H1 (cell line): ENCODE data around the gene SPARC. TPM values are rescaled to one million over a fixed set of nuclear protein-coding genes. Genes with fewer than 3 reads are reported as not detected.

Experiments used
- CTCF ChIA-PET: fragments of 300-600 bp; sonication (Branson Sonifier 250); formaldehyde crosslinking; loops from one replicate; lab custom pipeline; 2021; ENCODE audit not compliant: partially characterized antibody; lab: Charles Lee
- POLR2A ChIA-PET: fragments of 300-600 bp; sonication (Branson Sonifier 250); formaldehyde crosslinking; loops from one replicate; lab custom pipeline; 2021; ENCODE audit warnings: inconsistent platforms; ENCODE audit not compliant: partially characterized antibody; lab: Charles Lee
- DNase-seq, 2 experiments: peaks; one replicate each; pipeline versions ENCODE4 v3.0.0 to v3.0.0-alpha.2; 2010 to 2022; ENCODE audit warnings: low spot score in 2 of 2, low read depth in 1 of 2, mixed read lengths in 1 of 2
- FAIRE-seq: peaks from 2 replicates; lab custom pipeline; 2011; peaks lifted over from hg19 to GRCh38; lab: Jason Lieb, UNC
- H2AFZ ChIP-seq: 2 replicates; pipeline ENCODE4 v1.8.1; 2012; ENCODE audit warnings: low read length, inconsistent platforms
- H2AK5ac ChIP-seq: 2 replicates; pipeline ENCODE4 v1.6.1; 2013; ENCODE audit warnings: low read depth, low read length
- H2BK120ac ChIP-seq: replicated peaks from 2 replicates; pipeline ENCODE3; 2013; ENCODE audit warnings: low read depth, low read length, inconsistent platforms
- H2BK12ac ChIP-seq: 2 replicates; pipeline ENCODE4 v1.6.1; 2013; ENCODE audit warnings: low read depth, low read length
- H2BK15ac ChIP-seq: 2 replicates; pipeline ENCODE4 v1.6.1; 2013; ENCODE audit warnings: low read length
- H2BK20ac ChIP-seq: 2 replicates; pipeline ENCODE4 v1.6.1; 2013; ENCODE audit warnings: low read length
- H2BK5ac ChIP-seq: 2 replicates; pipeline ENCODE4 v1.6.1; 2013; ENCODE audit warnings: low read depth, low read length
- H3K14ac ChIP-seq: 2 replicates; pipeline ENCODE4 v1.6.1; 2013; ENCODE audit warnings: inconsistent platforms; ENCODE audit not compliant: insufficient read length
- H3K18ac ChIP-seq: 2 replicates; pipeline ENCODE4 v1.6.1; 2013; ENCODE audit warnings: low read length; ENCODE audit errors: extremely low read depth
- H3K23ac ChIP-seq: 2 replicates; pipeline ENCODE4 v1.6.1; 2013; ENCODE audit warnings: inconsistent platforms; ENCODE audit not compliant: insufficient read length
- H3K23me2 ChIP-seq: 2 replicates; pipeline ENCODE4 v1.6.1; 2013; ENCODE audit warnings: low read depth, low read length
- H3K27ac ChIP-seq: 2 replicates; pipeline ENCODE4 v1.6.1; 2011; ENCODE audit warnings: low read depth, low read length, inconsistent platforms
- H3K27me3 ChIP-seq, 4 experiments: replicated peaks in 1 of 4; 1 replicate in 1 of 4; 2 replicates in 3 of 4; pipeline versions ENCODE4 v1.6.1 to v1.8.1; 2011 to 2013; ENCODE audit warnings: low read length in 3 of 4, mild to moderate bottlenecking in 3 of 4, inconsistent platforms in 2 of 4, mixed read lengths in 2 of 4, moderate library complexity in 1 of 4; ENCODE audit not compliant: control insufficient read depth in 3 of 4, insufficient read depth in 3 of 4; ENCODE audit errors: extremely low read depth in 1 of 4
- H3K36me3 ChIP-seq, 4 experiments: 2 replicates each; pipeline versions ENCODE4 v1.6.1 to v1.8.1; 2011 to 2013; ENCODE audit warnings: mild to moderate bottlenecking in 4 of 4, low read length in 3 of 4, moderate library complexity in 2 of 4, control low read depth in 1 of 4, inconsistent platforms in 1 of 4; ENCODE audit not compliant: insufficient read depth in 4 of 4, control insufficient read depth in 2 of 4
- H3K4ac ChIP-seq: replicated peaks from 2 replicates; pipeline ENCODE3; 2013; ENCODE audit warnings: low read length, low read depth, mixed read lengths, inconsistent platforms; ENCODE audit not compliant: insufficient read length
- H3K4me1 ChIP-seq, 4 experiments: replicated peaks in 1 of 4; 1 replicate in 1 of 4; 2 replicates in 3 of 4; pipeline versions ENCODE4 v1.6.1 to v1.8.1; 2011 to 2013; ENCODE audit warnings: low read length in 3 of 4, inconsistent platforms in 2 of 4, mixed read lengths in 1 of 4; ENCODE audit not compliant: insufficient read depth in 4 of 4, control insufficient read depth in 3 of 4
- H3K4me2 ChIP-seq, 2 experiments: 2 replicates each; pipeline versions ENCODE4 v1.6.1 to v1.8.1; 2011 to 2013; ENCODE audit warnings: low read depth in 2 of 2, low read length in 2 of 2, control low read depth in 1 of 2, inconsistent platforms in 1 of 2, mild to moderate bottlenecking in 1 of 2; ENCODE audit not compliant: insufficient read depth in 1 of 2
- H3K4me3 ChIP-seq, 4 experiments: fragments of 200-600, 300-600 bp in 1 of 4; sonication (generic), shearing (Covaris generic), sonication (Bioruptor Twin) in 1 of 4; 2 replicates each; pipeline versions ENCODE4 v1.5.1 to v1.8.1; 2011 to 2016; ENCODE audit warnings: low read length in 4 of 4, low read depth in 3 of 4, control low read depth in 2 of 4, inconsistent platforms in 2 of 4, mild to moderate bottlenecking in 2 of 4, mixed read lengths in 1 of 4, moderate library complexity in 1 of 4; ENCODE audit not compliant: insufficient read depth in 2 of 4; ENCODE audit errors: extremely low read depth in 1 of 4
- H3K56ac ChIP-seq: replicated peaks from 2 replicates; pipeline ENCODE3; 2013; ENCODE audit warnings: low read depth, mild to moderate bottlenecking, mixed read lengths, low read length, inconsistent platforms; ENCODE audit not compliant: insufficient read length
- H3K79me1 ChIP-seq: 2 replicates; pipeline ENCODE4 v1.6.1; 2013; ENCODE audit warnings: low read depth, low read length, control low read depth
- H3K79me2 ChIP-seq, 2 experiments: 2 replicates each; pipeline versions ENCODE4 v1.6.1 to v1.8.1; 2012 to 2013; ENCODE audit warnings: low read length in 2 of 2, mild to moderate bottlenecking in 2 of 2, inconsistent platforms in 1 of 2; ENCODE audit not compliant: insufficient read depth in 2 of 2, control insufficient read depth in 1 of 2
- H3K9ac ChIP-seq, 4 experiments: replicated peaks in 1 of 4; 1 replicate in 1 of 4; 2 replicates in 3 of 4; pipeline versions ENCODE4 v1.6.1 to v1.8.1; 2011 to 2013; ENCODE audit warnings: low read depth in 3 of 4, low read length in 3 of 4, control low read depth in 2 of 4, mild to moderate bottlenecking in 2 of 4, moderate library complexity in 2 of 4, inconsistent platforms in 1 of 4; ENCODE audit errors: extremely low read depth in 1 of 4
- H3K9me3 ChIP-seq, 2 experiments: 2 replicates each; pipeline versions ENCODE4 v1.6.1 to v1.8.1; 2012 to 2013; ENCODE audit warnings: mild to moderate bottlenecking in 2 of 2, moderate library complexity in 2 of 2, control low read depth in 1 of 2, inconsistent platforms in 1 of 2, low read depth in 1 of 2, low read length in 1 of 2, mixed read lengths in 1 of 2; ENCODE audit not compliant: insufficient read depth in 2 of 2
- H4K20me1 ChIP-seq, 2 experiments: replicated peaks in 1 of 2; 2 replicates each; pipeline versions ENCODE3 to v1.8.1; 2011 to 2013; ENCODE audit warnings: inconsistent platforms in 2 of 2, low read length in 2 of 2, mild to moderate bottlenecking in 1 of 2; ENCODE audit not compliant: insufficient read depth in 2 of 2, control insufficient read depth in 1 of 2
- H4K5ac ChIP-seq: 2 replicates; pipeline ENCODE4 v1.6.1; 2013; ENCODE audit warnings: low read length, low read depth, mixed read lengths, inconsistent platforms; ENCODE audit not compliant: insufficient read length
- H4K8ac ChIP-seq: 2 replicates; pipeline ENCODE4 v1.8.0; 2013; ENCODE audit warnings: mild to moderate bottlenecking, moderate library complexity, low read length, inconsistent platforms; ENCODE audit not compliant: insufficient read depth; ENCODE audit errors: extremely low read depth
- H4K91ac ChIP-seq: replicated peaks from 2 replicates; pipeline ENCODE3; 2013; ENCODE audit warnings: low read length, mixed read lengths, inconsistent platforms; ENCODE audit not compliant: insufficient read length
- BRCA1 ChIP-seq: IDR thresholded peaks from 2 replicates; pipeline ENCODE4 v1.6.1; 2012; ENCODE audit warnings: low read depth, low read length, improper control_type of control experiment
- CBX5 ChIP-seq: fragments of 300-800, 300-1000 bp; sonication (generic); IDR thresholded peaks from 2 replicates; pipeline ENCODE4 v1.7.1; 2016; ENCODE audit warnings: antibody characterized with exemption, low read length, low read depth
- E2F6 ChIP-seq: IDR thresholded peaks from 2 replicates; pipeline ENCODE4 v1.6.1; 2012; ENCODE audit warnings: inconsistent platforms
- JUND ChIP-seq: IDR thresholded peaks from 2 replicates; pipeline ENCODE4 v1.6.1; 2011; ENCODE audit warnings: mild to moderate bottlenecking, improper control_type of control experiment, low read length
- NANOG ChIP-seq: IDR thresholded peaks from 2 replicates; pipeline ENCODE4 v1.6.1; 2011; ENCODE audit warnings: low read length, low read depth, mild to moderate bottlenecking, inconsistent platforms; ENCODE audit not compliant: insufficient read depth, poor library complexity, severe bottlenecking
- PHF8 ChIP-seq: fragments of 200-600 bp; sonication (generic); conservative IDR thresholded peaks from 2 replicates; pipeline ENCODE4 v1.7.1; 2012; ENCODE audit warnings: low read depth, mild to moderate bottlenecking, inconsistent platforms, low read length, moderate library complexity
- SAP30 ChIP-seq: fragments of 300-600 bp; sonication (generic); IDR thresholded peaks from 2 replicates; pipeline ENCODE4 v1.7.1; 2012; ENCODE audit warnings: low read length, moderate library complexity, mild to moderate bottlenecking, inconsistent platforms; ENCODE audit not compliant: insufficient read depth, insufficient replicate concordance
- SP4 ChIP-seq: IDR thresholded peaks from 2 replicates; pipeline ENCODE4 v1.6.1; 2012; ENCODE audit warnings: low read length, inconsistent platforms
- TEAD4 ChIP-seq: IDR thresholded peaks from 2 replicates; pipeline ENCODE4 v1.6.1; 2012; ENCODE audit warnings: low read depth, low read length, inconsistent platforms, mixed read lengths
- USF2 ChIP-seq: IDR thresholded peaks from 2 replicates; pipeline ENCODE4 v1.6.1; 2011; ENCODE audit warnings: low read length, improper control_type of control experiment
- WGBS, 2 experiments: shearing (Covaris generic) in 1 of 2; methylation state at CpG; one replicate each; pipeline versions ENCODE4 v1.1.6 to v1.1.7; 2013 to 2015; ENCODE audit warnings: low lambda C conversion rate in 2 of 2, mixed read lengths in 2 of 2, inconsistent platforms in 1 of 2, low coverage in 1 of 2, missing lambda C conversion rate in 1 of 2; ENCODE audit not compliant: insufficient replicate concordance in 2 of 2, insufficient coverage in 1 of 2, insufficient read length in 1 of 2; ENCODE audit errors: extremely low coverage in 1 of 2, missing lambda C conversion rate in 1 of 2; 5-methylcytosine and 5-hydroxymethylcytosine counted together
- polyA plus RNA-seq, 7 experiments: library from polyadenylated mRNA; depleted of rRNA in 3 of 7; stranded (reverse) in 5 of 7; unstranded in 2 of 7; fragments of >200 nt in 5 of 7; fragments of 200-250 nt in 2 of 7; gene quantifications; 1 replicate in 5 of 7; 2 replicates in 1 of 7; 4 replicates in 1 of 7; pipeline versions ENCODE4 v1.2.1 to v1.2.3, GENCODE V29; 2011 to 2013; ENCODE audit warnings: missing spikeins in 2 of 7, mixed read lengths in 2 of 7
- total RNA-seq: library from RNA; stranded (reverse); fragmentation: NEBNext Ultra II Directional; extraction: Animal tissue kit (Norgen Biotek cat#: 25700); gene quantifications from 2 replicates; pipeline ENCODE4 v1.2.1, GENCODE V29; 2021

The SPARC gene
- total and polyA plus RNA-seq, 2 of the 8 experiments (the other 6 are each of a cell fraction or from before 2014, with no cell fraction given): 375 to 438 TPM

- POLR2A ChIA-PET: interaction anchor here (1.1 to 2.2 kb wide), 4 partner anchors 9 to 64 kb away, joined by 3 to 11 read pairs (median 6); partner anchors contain the start of gene SPARC
- H3K18ac ChIP-seq: peak overlapping the region; percentile 38; the same call in 1 of the 2 replicates
- H2BK5ac ChIP-seq: peak overlapping the region; percentile 69; the same call in 1 of the 2 replicates
- H3K23ac ChIP-seq: no peak overlapping the region
- H2AFZ ChIP-seq: no peak overlapping the region
- H3K79me2 ChIP-seq: peaks cover 0 to 11% of the 10 kb centered on the region in 2 experiments; a peak in 1 of 4 replicates
- WGBS, 2 experiments: 68% methylated on average over 3 of the region's 3 CpGs; no CpG with 5 or more reads in 1 of the 2 experiments
- no peak overlapping the region for H3K4ac ChIP-seq
- H3K4me2 ChIP-seq: 0 out of 4 replicates have a peak overlapping the region, but pooled peaks of 1 of the 2 experiments have one; percentile 18
- FAIRE-seq: no peak
- H3K9ac ChIP-seq: no peak overlapping the region
- H3K27me3 ChIP-seq: no peaks in the 10 kb centered on the region
- no peak overlapping the region for H2BK120ac ChIP-seq
- no peak overlapping the region for H2BK15ac ChIP-seq
- H4K8ac ChIP-seq: no peak overlapping the region
- H2BK20ac ChIP-seq: 0 out of 2 replicates have a peak overlapping the region, but pooled peaks have one; percentile 34
- H3K36me3 ChIP-seq: peaks cover 10 to 39% (median 27%) of the 10 kb centered on the region in 4 experiments
- no peaks in the 10 kb centered on the region; the same call in 1 of the 2 replicates for H3K79me1 ChIP-seq
- H2AK5ac ChIP-seq: no peak overlapping the region
- H3K14ac ChIP-seq: no peak overlapping the region
- H3K4me3 ChIP-seq: no peak overlapping the region
- DNase-seq: no peak
- peak overlapping the region; percentile 40; the same call in 1 of the 2 replicates for H2BK12ac ChIP-seq
- H3K23me2 ChIP-seq: no peaks in the 10 kb centered on the region
- H3K9me3 ChIP-seq: no peaks in the 10 kb centered on the region
- H4K5ac ChIP-seq: no peak overlapping the region
- H4K91ac ChIP-seq: no peak overlapping the region
- peaks cover 3 to 18% (median 10%) of the 10 kb centered on the region in 4 experiments; a peak in 5 of 7 replicates for H3K4me1 ChIP-seq
- H3K56ac ChIP-seq: no peak overlapping the region
- CTCF ChIA-PET: interaction anchor here (0.7 to 43.0 kb wide), 13 partner anchors 7 to 1045 kb away, joined by 3 to 991 read pairs (median 4); partner anchors contain the start of genes ATOX1 and SPARC
- H3K27ac ChIP-seq: no peak overlapping the region
- H4K20me1 ChIP-seq: no peaks in the 10 kb centered on the region
- TF ChIP-seq CBX5 (no peak), E2F6 (no peak), BRCA1 (no peak), PHF8 (no peak), JUND (no peak), NANOG (no peak), TEAD4 (no peak), SAP30 (no peak), SP4 (no peak), USF2 (no peak)
Measured at GRCh38 chr5:151675611-151676313, 11.0 kb downstream of the SPARC start.
